SU-DHL-6 (cell line): ENCODE results near the gene ZMYM4.

Source experiments
- CTCF ChIP-seq: fragments of 200-600 bp; sonication (generic); IDR thresholded peaks from one replicate; pipeline ENCODE4 v1.5.1; 2017; ENCODE audit warnings: antibody characterized with exemption, mild to moderate bottlenecking, low read length, moderate library complexity; ENCODE audit not compliant: insufficient read depth, poor library complexity, severe bottlenecking
- EZH2phosphoT487 ChIP-seq: fragments of 200-600 bp; sonication (generic), shearing (Covaris generic); conservative IDR thresholded peaks from 2 replicates; pipeline ENCODE4 v1.6.1; 2018; ENCODE audit warnings: mild to moderate bottlenecking, antibody characterized with exemption, low read length, moderate library complexity, mixed read lengths

GRCh38 chr1:35261412-35262120, 6.9 kb upstream of the ZMYM4 start:
- TF ChIP-seq CTCF (no peak), EZH2phosphoT487 (no peak)
